GM21786 (cell line): ENCODE results near the gene ECSCR.
A peak's percentile ranks its signal among the peaks of the same experiment; 100 is the strongest.

ENCODE experiments used
- ATAC-seq: cut with Tn5 transposase; IDR thresholded peaks from one replicate; pipeline ENCODE4 v1.9.1; 2021; ENCODE audit not compliant: unreplicated experiment

The ECSCR gene

GRCh38 chr5:139474890-139475791 is 12.6 kb upstream of the ECSCR start:
- ATAC-seq = no peak

- no peak for ATAC-seq
Measured at GRCh38 chr5:139473565-139473964, 11.0 kb upstream of the ECSCR start.

GRCh38 chr5:139473105-139473504 is 10.6 kb upstream of the ECSCR start:
- ATAC-seq = no peak

- no peak for ATAC-seq
Measured at GRCh38 chr5:139472386-139473030, 10.0 kb upstream of the ECSCR start.

- ATAC-seq = no peak
Measured at GRCh38 chr5:139470821-139471300, 8.3 kb upstream of the ECSCR start, which contains the start of gene SMIM33. Gene SMIM33, plus strand, starts transcription at chr5:139471004. Its CDS starts 118 bp downstream, at chr5:139471122.

- ATAC-seq = no peak
Measured at GRCh38 chr5:139468421-139468931, 5.9 kb upstream of the ECSCR start.

- no peak for ATAC-seq
Measured at GRCh38 chr5:139461698-139462097, 845 bp downstream of the ECSCR start.

- no peak for ATAC-seq
Measured at GRCh38 chr5:139461176-139461575, 1.4 kb downstream of the ECSCR start.

- ATAC-seq = no peak
Measured at GRCh38 chr5:139460455-139460854, 2.1 kb downstream of the ECSCR start.

GRCh38 chr5:139459451-139459934 is 3.0 kb downstream of the ECSCR start:
- ATAC-seq = peak; percentile 35

- ATAC-seq = peak; percentile 67
Measured at GRCh38 chr5:139458580-139459407, 3.7 kb downstream of the ECSCR start.

- no peak for ATAC-seq
Measured at GRCh38 chr5:139457653-139458306, 4.8 kb downstream of the ECSCR start.

GRCh38 chr5:139457241-139457640 is 5.3 kb downstream of the ECSCR start:
- ATAC-seq = no peak

- no peak for ATAC-seq
Measured at GRCh38 chr5:139456776-139457175, 5.8 kb downstream of the ECSCR start.

- ATAC-seq = no peak
Measured at GRCh38 chr5:139454568-139455290, 7.8 kb downstream of the ECSCR start.

GRCh38 chr5:139453683-139454567 is 8.6 kb downstream of the ECSCR start:
- ATAC-seq = no peak

GRCh38 chr5:139451878-139452660 is 10.5 kb downstream of the ECSCR start:
- no peak for ATAC-seq

- no peak for ATAC-seq
Measured at GRCh38 chr5:139451176-139451575, 11.4 kb downstream of the ECSCR start.
